OCI-LY3 (cell line): ENCODE measurements around the gene ETFB.

Source experiments
- H2AFZ ChIP-seq: fragments of 200-600, 300-600 bp; shearing (Covaris generic); 2 replicates; pipeline ENCODE4 v1.6.0; 2014; ENCODE audit warnings: antibody characterized with exemption, low read depth, low read length
- H3K27ac ChIP-seq: fragments of 200-600, 300-600 bp; sonication (generic); 2 replicates; pipeline ENCODE4 v1.5.1; 2014; ENCODE audit warnings: mild to moderate bottlenecking, low read length, moderate library complexity, mixed read lengths
- H3K27me3 ChIP-seq: fragments of 200-600, 300-600 bp; sonication (generic); 2 replicates; pipeline ENCODE4 v1.6.1; 2014; ENCODE audit warnings: low read depth, low read length, mixed read lengths
- H3K36me3 ChIP-seq: fragments of 200-600, 300-600 bp; sonication (generic); replicated peaks from 2 replicates; pipeline ENCODE3; 2014; ENCODE audit warnings: low read depth, low read length, mixed read lengths
- H3K4me1 ChIP-seq: fragments of 300-600, 200-600 bp; sonication (generic); 2 replicates; pipeline ENCODE4 v1.6.1; 2014; ENCODE audit warnings: low read length, mixed read lengths
- H3K4me2 ChIP-seq: fragments of 200-600, 300-600 bp; sonication (generic); 2 replicates; pipeline ENCODE4 v1.6.1; 2014; ENCODE audit warnings: low read length, mixed read lengths
- H3K4me3 ChIP-seq: fragments of 300-600, 200-600 bp; sonication (generic); 2 replicates; pipeline ENCODE4 v1.5.1; 2014; ENCODE audit warnings: antibody characterized with exemption, mild to moderate bottlenecking, low read length, moderate library complexity
- H3K79me2 ChIP-seq: fragments of 300-600, 200-600 bp; shearing (Covaris generic); 2 replicates; pipeline ENCODE4 v1.6.1; 2014; ENCODE audit warnings: mild to moderate bottlenecking, low read length, mixed read lengths
- H3K9ac ChIP-seq: fragments of 300-600, 200-600 bp; shearing (Covaris generic); 2 replicates; pipeline ENCODE4 v1.6.0; 2014; ENCODE audit warnings: mild to moderate bottlenecking, low read length, moderate library complexity
- H3K9me3 ChIP-seq: fragments of 200-600, 300-600 bp; shearing (Covaris generic); 2 replicates; pipeline ENCODE4 v1.6.1; 2014; ENCODE audit warnings: low read length, mixed read lengths; ENCODE audit not compliant: insufficient read depth
- H4K20me1 ChIP-seq: fragments of 200-600, 300-600 bp; sonication (generic); 2 replicates; pipeline ENCODE4 v1.6.1; 2016; ENCODE audit warnings: low read length, mixed read lengths; ENCODE audit not compliant: insufficient read depth
- EZH2phosphoT487 ChIP-seq: fragments of 200-600 bp; shearing (Covaris generic); IDR thresholded peaks from 2 replicates; pipeline ENCODE4 v1.6.1; 2018; ENCODE audit warnings: antibody characterized with exemption, mixed run types, low read depth
- TF ChIP-seq, protein P1 (sequence below): fragments of 200-600, 300-600 bp; sonication (generic); IDR thresholded peaks from 2 replicates; pipeline ENCODE4 v1.5.1; 2014; ENCODE audit warnings: antibody characterized with exemption, low read length, low read depth

ETFB gene

DNA sequence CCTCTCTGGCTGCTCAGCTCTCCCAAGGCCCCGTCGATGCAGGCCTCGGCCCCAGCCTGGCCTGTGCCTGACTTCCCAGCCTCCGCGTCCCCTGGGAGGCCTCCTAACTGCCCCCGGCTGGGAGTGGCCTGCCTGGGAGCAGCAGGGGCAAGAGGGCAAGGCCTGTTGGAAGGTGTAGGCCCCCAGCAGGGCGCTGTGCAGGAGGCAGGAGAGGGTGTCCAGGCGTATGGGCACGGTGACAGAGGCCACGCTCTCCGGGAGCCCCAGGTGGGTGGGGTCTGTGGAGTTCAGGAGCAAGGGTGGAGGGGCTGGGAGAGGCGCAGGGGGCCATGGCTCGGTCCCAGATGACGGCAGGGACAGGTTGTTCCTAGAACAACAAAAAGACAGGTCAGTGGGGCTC is 23.0 kb upstream of the ETFB start:
- Histone ChIP-seq H3K9me3 (no peaks in the 10 kb centered on the region), H3K4me1 (peaks cover 16% of the 10 kb centered on the region), H3K27ac (no peak overlapping the region), H3K36me3 (no peaks in the 10 kb centered on the region), H4K20me1 (no peaks in the 10 kb centered on the region), H2AFZ (no peak overlapping the region), H3K4me2 (no peak overlapping the region), H3K9ac (no peak overlapping the region), H3K27me3 (no peaks in the 10 kb centered on the region), H3K4me3 (no peak overlapping the region), H3K79me2 (no peaks in the 10 kb centered on the region)
- no peak for TF ChIP-seq EZH2phosphoT487
- TF ChIP-seq, protein P1, sequence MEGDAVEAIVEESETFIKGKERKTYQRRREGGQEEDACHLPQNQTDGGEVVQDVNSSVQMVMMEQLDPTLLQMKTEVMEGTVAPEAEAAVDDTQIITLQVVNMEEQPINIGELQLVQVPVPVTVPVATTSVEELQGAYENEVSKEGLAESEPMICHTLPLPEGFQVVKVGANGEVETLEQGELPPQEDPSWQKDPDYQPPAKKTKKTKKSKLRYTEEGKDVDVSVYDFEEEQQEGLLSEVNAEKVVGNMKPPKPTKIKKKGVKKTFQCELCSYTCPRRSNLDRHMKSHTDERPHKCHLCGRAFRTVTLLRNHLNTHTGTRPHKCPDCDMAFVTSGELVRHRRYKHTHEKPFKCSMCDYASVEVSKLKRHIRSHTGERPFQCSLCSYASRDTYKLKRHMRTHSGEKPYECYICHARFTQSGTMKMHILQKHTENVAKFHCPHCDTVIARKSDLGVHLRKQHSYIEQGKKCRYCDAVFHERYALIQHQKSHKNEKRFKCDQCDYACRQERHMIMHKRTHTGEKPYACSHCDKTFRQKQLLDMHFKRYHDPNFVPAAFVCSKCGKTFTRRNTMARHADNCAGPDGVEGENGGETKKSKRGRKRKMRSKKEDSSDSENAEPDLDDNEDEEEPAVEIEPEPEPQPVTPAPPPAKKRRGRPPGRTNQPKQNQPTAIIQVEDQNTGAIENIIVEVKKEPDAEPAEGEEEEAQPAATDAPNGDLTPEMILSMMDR = no peak

- Histone ChIP-seq H3K36me3 (no peaks in the 10 kb centered on the region), H3K4me1 (peaks cover 12% of the 10 kb centered on the region), H3K79me2 (no peaks in the 10 kb centered on the region), H3K9ac (no peak within 1 kb of the TSS), H3K4me2 (no peak within 1 kb of the TSS), H3K27ac (no peak within 1 kb of the TSS), H4K20me1 (no peaks in the 10 kb centered on the region), H3K27me3 (0 out of 2 replicates have a peak, but pooled peaks cover 3% of the 10 kb centered on the region), H3K4me3 (no peak within 1 kb of the TSS), H3K9me3 (no peaks in the 10 kb centered on the region), H2AFZ (no peak within 1 kb of the TSS)
- no peak for TF ChIP-seq EZH2phosphoT487
- TF ChIP-seq, protein P1 = no peak
Observed at GRCh38 chr19:51387924-51388389, 21.8 kb upstream of the ETFB start, which contains the start of gene LIM2. TSS of gene LIM2 (minus strand) at chr19:51387974. CDS start at chr19:51387443, 531 bp downstream.

DNA sequence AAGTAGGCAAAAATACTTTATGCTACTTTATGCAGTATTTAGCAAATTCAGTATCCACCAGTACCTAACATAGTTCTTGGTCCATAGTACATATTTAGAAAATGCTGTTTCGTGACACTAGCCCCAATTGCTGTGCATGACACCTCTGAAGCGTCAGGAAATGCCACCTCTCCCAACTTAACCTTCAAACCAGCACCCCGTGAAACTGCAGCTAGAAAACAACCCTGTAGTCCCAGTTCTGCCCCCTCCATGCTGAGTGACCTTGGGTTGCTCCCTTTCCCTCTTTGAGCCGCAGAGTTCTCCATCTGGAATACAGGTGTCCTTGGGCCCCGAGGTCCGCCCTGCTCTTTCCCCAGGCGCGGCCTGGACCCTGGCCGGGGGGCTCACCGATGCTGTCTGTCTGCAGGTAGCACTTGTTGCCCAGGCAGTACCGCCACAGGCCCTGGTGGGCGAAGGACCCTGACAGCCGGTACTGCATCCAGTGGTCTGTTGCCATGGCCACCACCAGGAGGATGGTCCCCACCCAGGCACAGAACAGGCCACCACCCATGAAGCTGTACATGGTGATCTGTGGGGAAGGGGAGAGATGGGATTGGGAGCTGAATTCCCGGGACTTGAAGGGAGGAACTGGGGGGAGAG is 20.8 kb upstream of the ETFB start:
- no peaks in the 10 kb centered on the region for H4K20me1 ChIP-seq
- no peaks in the 10 kb centered on the region for H3K9me3 ChIP-seq
- no peak overlapping the region for H3K9ac ChIP-seq
- no peak overlapping the region for H3K4me2 ChIP-seq
- H3K36me3 ChIP-seq = no peaks in the 10 kb centered on the region
- no peak overlapping the region for H2AFZ ChIP-seq
- H3K27me3 ChIP-seq = 0 out of 2 replicates have a peak, but pooled peaks cover 3% of the 10 kb centered on the region
- H3K79me2 ChIP-seq = no peaks in the 10 kb centered on the region
- H3K4me3 ChIP-seq = no peak overlapping the region
- no peak for TF ChIP-seq EZH2phosphoT487
- TF ChIP-seq, protein P1 = no peak
- no peak overlapping the region for H3K27ac ChIP-seq
- peaks cover 12% of the 10 kb centered on the region for H3K4me1 ChIP-seq

GRCh38 chr19:51382004-51382403 is 15.8 kb upstream of the ETFB start:
- H3K4me1 ChIP-seq = peaks cover 3% of the 10 kb centered on the region; the same call in 1 of the 2 replicates
- 0 out of 2 replicates have a peak, but pooled peaks cover 3% of the 10 kb centered on the region for H3K9me3 ChIP-seq
- H3K27ac ChIP-seq = no peak overlapping the region
- no peaks in the 10 kb centered on the region for H4K20me1 ChIP-seq
- no peak overlapping the region for H3K9ac ChIP-seq
- no peaks in the 10 kb centered on the region for H3K36me3 ChIP-seq
- no peak overlapping the region for H3K4me3 ChIP-seq
- 0 out of 2 replicates have a peak, but pooled peaks cover 3% of the 10 kb centered on the region for H3K27me3 ChIP-seq
- TF ChIP-seq EZH2phosphoT487 = no peak
- TF ChIP-seq, protein P1 = no peak
- no peaks in the 10 kb centered on the region for H3K79me2 ChIP-seq
- no peak overlapping the region for H2AFZ ChIP-seq
- H3K4me2 ChIP-seq = no peak overlapping the region
